ENCODE results near the gene SALL4.

- TF ChIP-seq POLR2AphosphoS5 (IDR thresholded peaks at IDR 0.05), result no peak
- TF ChIP-seq CTCF (IDR thresholded peaks at IDR 0.05), result no peak
- no peak for TF ChIP-seq POLR2A (IDR thresholded peaks at IDR 0.05)
- TF ChIP-seq EP300 (IDR thresholded peaks at IDR 0.05), result no peak
These were observed 1.5 kb downstream of the SALL4 start for GRCh38 chr20:51800872-51801121.

All from stomach (tissue), 4 donors.